Fibroblast of skin of back (primary cell): Measurements from ENCODE around the gene PARD6B.
A peak's percentile ranks its signal among the peaks of the same experiment; 100 is the strongest.
"Not testable (repeated sequence)": the region's sequence is repeated elsewhere in the genome, so short reads cannot be mapped to it uniquely, and the experiment has no call there.

Experiments used
- DNase-seq: peaks from one replicate; pipeline ENCODE4 v3.0.0-alpha.2; 2013

PARD6B gene

GRCh38 chr20:50776122-50776817 is 44.9 kb downstream of the PARD6B start:
- no peak for DNase-seq

DNA sequence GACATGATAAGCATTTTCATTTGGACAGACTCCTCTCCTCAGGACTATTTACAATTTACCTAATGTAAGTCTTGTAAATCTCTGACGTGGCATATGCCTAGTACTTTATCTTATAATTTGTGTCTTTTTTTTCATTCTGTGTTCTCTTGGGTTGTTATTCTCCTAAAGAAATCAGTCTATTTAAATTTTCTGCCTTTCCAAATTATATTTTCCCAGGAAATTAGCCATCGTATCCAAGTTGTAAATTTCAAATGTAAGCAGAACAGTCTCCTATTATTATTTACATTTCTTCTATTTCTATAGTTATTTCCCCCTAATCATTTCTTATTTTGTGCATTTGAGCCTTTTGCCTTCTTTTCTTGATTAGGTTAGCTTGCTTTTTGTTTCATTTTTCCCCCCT is 46.0 kb downstream of the PARD6B start:
- no peak for DNase-seq

GRCh38 chr20:50778994-50779393 is 47.6 kb downstream of the PARD6B start:
- DNase-seq, result not testable (repeated sequence)

DNA sequence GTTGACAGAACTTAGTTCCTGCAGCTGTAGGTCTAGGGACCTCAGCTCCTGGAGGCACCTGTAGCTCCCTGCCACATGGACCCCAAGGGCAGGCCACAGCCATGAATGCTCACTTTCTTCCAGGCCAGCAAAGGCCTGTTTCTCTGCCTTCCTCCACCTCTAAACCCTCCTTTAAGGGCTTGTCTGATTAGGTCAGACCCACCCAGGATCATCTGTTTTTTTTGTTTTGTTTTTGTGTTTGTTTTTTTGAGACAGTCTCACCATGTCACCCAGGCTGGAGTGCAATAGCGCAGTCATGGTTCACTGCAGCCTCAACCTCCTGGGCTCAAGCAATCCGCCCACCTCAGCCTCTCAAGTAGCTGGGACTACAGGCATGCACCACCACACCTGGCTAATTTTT is 52.0 kb downstream of the PARD6B start:
- DNase-seq, result no peak

GRCh38 chr20:50783903-50784302 is 52.5 kb downstream of the PARD6B start:
- DNase-seq, result no peak

DNA sequence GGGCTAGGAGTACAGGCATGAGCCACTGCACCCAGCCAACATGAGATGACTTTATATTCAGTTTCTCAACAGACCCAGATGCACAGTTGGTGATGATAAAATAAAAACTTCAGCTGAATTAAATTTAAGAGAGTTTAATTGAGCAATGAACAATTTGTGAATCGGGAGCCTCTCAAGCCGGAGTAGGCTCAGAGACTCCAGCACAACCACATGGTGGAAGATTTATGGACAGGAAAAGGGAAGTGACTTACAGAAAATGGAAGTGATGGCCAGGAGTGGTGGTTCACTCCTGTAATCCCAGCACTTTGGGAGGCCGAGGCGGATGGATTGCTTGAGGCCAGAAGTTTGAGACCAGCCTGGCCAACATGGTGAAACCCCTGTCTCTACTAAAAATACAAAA is 53.1 kb downstream of the PARD6B start:
- no peak for DNase-seq

- no peak for DNase-seq
Observed at GRCh38 chr20:50786703-50787102, 55.3 kb downstream of the PARD6B start.

DNA sequence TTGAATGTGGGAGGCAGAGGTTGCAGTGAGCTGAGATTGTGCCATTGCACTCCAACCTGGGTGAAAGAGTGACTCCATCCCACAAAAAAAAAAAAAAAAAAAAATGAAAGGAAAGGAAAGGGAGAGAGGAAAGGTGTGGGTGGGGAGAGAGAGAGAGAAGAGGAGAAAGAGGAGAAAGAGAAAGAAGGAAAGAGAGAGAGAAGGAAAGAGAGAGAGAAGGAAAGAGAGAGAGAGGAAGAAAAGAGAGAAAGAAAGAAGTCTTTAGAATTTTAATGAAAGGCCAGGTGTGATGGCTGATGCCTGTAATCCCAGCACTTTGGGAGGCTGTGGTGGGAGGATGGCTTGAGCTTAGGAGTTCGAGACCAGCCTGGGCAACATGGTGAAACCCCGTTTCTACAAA is 55.8 kb downstream of the PARD6B start:
- no peak for DNase-seq

- DNase-seq, result peak; percentile 46
Observed at GRCh38 chr20:50788045-50788991, 56.9 kb downstream of the PARD6B start.

GRCh38 chr20:50789968-50790650 is 58.7 kb downstream of the PARD6B start:
- no peak for DNase-seq

GRCh38 chr20:50790651-50791277 is 59.4 kb downstream of the PARD6B start:
- DNase-seq, result peak; percentile 94

DNA sequence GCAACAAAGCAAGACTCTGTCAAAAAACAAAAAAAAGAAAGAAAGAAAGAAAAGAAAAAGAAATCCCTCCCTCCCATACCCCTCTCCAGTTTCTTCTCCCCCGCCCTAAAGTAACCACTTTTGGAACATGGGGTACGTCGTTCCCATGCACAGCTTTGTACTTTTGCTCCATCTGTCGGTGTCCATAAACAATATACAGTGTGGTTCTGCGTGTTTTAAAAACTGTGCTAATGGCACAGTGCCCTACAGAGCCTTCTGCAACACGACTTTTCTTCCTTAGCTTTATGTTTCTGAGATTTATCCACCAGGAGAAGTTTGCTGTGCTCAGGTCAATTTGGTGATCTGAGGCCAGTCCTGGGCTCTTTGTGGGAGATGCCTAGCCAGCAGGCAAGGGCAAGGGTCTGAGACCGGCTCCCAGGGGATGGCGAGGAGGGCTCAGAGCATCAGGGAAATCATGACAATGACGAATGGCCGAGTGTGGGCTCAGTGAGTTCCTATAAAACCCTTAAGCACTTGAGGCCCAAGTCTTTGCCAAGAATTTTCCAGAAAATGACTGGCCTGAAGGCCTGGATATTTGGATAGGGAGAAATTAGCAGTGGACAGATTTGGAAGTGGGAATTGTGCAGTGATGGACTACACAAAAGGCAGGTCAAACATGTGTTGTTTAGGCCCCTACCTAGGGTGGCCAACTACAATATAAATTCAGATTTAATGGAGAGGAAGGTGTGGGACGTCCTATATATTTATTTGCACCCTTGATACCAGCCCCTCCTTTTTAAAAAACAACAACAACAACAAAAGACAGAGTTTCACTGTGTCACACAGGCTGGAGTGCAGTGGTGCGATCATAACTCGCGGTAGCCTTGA is 61.6 kb downstream of the PARD6B start:
- DNase-seq, result no peak

- peak; percentile 28 for DNase-seq
Observed at GRCh38 chr20:50793575-50794016, 62.2 kb downstream of the PARD6B start.

- no peak for DNase-seq
Observed at GRCh38 chr20:50794181-50794845, 62.9 kb downstream of the PARD6B start.

GRCh38 chr20:50794846-50795634 is 63.7 kb downstream of the PARD6B start, which contains the start of gene BCAS4:
BCAS4 (plus strand) TSS chr20:50795061; CDS start chr20:50795084, 23 bp downstream.
- peak; percentile 82 for DNase-seq

DNA sequence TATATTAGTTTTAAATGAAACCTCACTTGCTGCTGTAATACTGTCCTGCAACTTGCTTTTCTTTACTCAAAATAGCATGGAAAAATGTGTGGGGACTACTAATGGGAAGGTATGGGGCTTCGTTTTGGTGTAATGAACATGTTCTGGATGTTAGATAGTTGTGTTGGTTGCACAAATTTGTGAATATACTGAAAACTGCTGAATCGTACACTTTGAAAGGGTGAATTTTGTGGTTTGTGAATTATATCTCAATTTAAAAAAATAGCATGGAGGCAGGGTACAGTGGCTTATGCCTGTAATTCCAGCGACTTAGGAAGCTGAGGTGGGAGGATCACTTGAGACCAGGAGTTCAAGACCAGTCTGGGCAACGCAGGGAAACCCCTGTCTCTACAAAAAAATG is 65.8 kb downstream of the PARD6B start:
- no peak for DNase-seq

GRCh38 chr20:50798650-50799049 is 67.3 kb downstream of the PARD6B start:
- DNase-seq, result no peak

DNA sequence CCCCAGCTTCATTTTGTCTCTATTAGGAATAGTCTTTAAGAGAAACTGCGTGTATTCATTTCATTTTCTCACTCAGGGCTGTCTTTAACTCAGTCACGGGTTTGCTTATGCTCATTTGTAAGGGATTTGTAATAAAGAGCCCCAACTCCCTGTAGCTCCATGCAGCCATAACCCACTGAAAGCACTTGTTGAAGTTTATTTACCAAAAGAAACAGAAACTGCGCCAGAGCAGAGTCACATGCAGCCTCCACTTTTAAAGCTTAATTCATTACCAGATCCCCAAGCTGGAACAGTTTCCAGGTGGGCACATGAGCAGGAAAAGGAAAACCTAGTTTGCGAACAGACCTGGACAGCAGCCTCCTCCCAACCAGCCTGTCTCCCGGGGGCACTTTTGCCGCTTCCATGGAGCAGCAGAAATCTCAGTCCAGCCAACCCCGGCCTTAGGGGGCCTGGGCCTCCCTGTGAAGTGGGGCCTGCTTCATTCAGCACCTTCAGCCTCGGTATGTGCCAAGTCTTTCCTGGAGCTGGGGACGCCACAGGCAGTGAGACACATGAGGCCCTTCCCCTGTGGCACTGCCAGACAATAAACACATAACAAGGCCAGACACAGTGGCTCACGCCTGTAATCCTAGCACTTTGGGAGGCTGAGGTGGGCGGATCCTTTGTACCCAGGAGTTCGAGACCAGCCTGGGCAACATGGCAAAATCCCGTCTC is 68.0 kb downstream of the PARD6B start:
- DNase-seq, result no peak

- DNase-seq, result no peak
Observed at GRCh38 chr20:50799890-50800550, 68.6 kb downstream of the PARD6B start.
